PC-9 (cell line): ENCODE data around the gene KCNN1.
"Not testable (repeated sequence)": the region's sequence is repeated elsewhere in the genome, so short reads cannot be mapped to it uniquely, and the experiment has no call there.

ENCODE experiments used
- EZH2 ChIP-seq: fragments of 200-600 bp; sonication (generic); IDR thresholded peaks from 2 replicates; pipeline ENCODE4 v1.8.0; 2017; ENCODE audit warnings: antibody characterized with exemption, low read depth
- TF ChIP-seq, protein P1 (sequence below): fragments of 200-600 bp; sonication (generic); conservative IDR thresholded peaks from 2 replicates; pipeline ENCODE4 v1.6.1; 2017; ENCODE audit warnings: mixed run types, antibody characterized with exemption, mild to moderate bottlenecking, moderate library complexity

DNA sequence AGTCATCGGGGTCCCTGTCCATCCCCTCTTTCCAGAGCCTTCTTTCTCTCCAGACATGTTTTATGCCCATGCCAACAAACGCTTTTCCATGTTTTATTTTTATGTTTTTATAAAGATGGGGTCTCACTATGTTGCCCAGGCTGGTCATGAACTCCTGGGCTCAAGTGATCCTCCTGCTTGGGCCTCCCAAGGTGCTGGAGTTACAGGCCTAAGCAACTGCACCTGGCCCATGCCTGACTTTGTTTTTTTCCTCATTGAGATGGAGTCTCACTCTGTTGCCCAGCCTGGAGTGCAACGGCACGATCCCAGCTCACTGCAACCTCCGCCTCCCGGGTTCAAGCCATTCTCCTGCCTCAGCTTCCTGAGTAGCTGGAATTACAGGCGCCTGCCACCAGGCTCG lies 19.7 kb downstream of the KCNN1 start:
- not testable (repeated sequence) for TF ChIP-seq EZH2
- TF ChIP-seq, protein P1, sequence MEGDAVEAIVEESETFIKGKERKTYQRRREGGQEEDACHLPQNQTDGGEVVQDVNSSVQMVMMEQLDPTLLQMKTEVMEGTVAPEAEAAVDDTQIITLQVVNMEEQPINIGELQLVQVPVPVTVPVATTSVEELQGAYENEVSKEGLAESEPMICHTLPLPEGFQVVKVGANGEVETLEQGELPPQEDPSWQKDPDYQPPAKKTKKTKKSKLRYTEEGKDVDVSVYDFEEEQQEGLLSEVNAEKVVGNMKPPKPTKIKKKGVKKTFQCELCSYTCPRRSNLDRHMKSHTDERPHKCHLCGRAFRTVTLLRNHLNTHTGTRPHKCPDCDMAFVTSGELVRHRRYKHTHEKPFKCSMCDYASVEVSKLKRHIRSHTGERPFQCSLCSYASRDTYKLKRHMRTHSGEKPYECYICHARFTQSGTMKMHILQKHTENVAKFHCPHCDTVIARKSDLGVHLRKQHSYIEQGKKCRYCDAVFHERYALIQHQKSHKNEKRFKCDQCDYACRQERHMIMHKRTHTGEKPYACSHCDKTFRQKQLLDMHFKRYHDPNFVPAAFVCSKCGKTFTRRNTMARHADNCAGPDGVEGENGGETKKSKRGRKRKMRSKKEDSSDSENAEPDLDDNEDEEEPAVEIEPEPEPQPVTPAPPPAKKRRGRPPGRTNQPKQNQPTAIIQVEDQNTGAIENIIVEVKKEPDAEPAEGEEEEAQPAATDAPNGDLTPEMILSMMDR: not testable (repeated sequence)
